ENCODE data around the gene CAD. TPM values are rescaled to one million over a fixed set of nuclear protein-coding genes. Genes with fewer than 3 reads are reported as not detected.
"Not testable (repeated sequence)": the region's sequence is repeated elsewhere in the genome, so short reads cannot be mapped to it uniquely, and the experiment has no call there.

CAD gene
- 141 and 146 TPM in 2 replicates for total RNA-seq

GRCh38 chr2:27217173-27218121 is at the start of gene CAD:
Gene CAD, plus strand, starts transcription at chr2:27217369. Its CDS starts 183 bp downstream, at chr2:27217552.
- Mint-ChIP-seq H3K36me3 (ENCODE audit: low read depth) (peaks cover 78% of the 10 kb centered on the region), H3K27ac (peak within 1 kb of the TSS; percentile 83), H3K9me3 (no peaks in the 10 kb centered on the region), H3K4me3 (ENCODE audit: low read depth) (peak within 1 kb of the TSS; percentile 89), H3K27me3 (ENCODE audit: low read depth) (no peaks in the 10 kb centered on the region), H3K4me1 (ENCODE audit: low read depth) (peaks cover 36% of the 10 kb centered on the region)
- DNase-seq (ENCODE audit: low spot score) = peak; percentile 85
- intact Hi-C loops (cut with micrococcal nuclease) = loop anchor here (1.0 kb wide), 1 partner anchor 139 kb away; the partner anchor contains the start of gene GTF3C2

GRCh38 chr2:27170581-27171337 is 46.4 kb upstream of the CAD start:
- DNase-seq (ENCODE audit: low spot score) = no peak
- Mint-ChIP-seq H3K36me3 (ENCODE audit: low read depth) (no peaks in the 10 kb centered on the region), H3K27me3 (ENCODE audit: low read depth) (peaks cover 24% of the 10 kb centered on the region), H3K9me3 (no peaks in the 10 kb centered on the region), H3K4me1 (ENCODE audit: low read depth) (peaks cover 5% of the 10 kb centered on the region), H3K4me3 (ENCODE audit: low read depth) (no peak overlapping the region), H3K27ac (no peak overlapping the region)
- intact Hi-C loops (cut with micrococcal nuclease) = no loop called here

- Mint-ChIP-seq H3K27ac (no peak overlapping the region), H3K4me1 (ENCODE audit: low read depth) (peaks cover 5% of the 10 kb centered on the region), H3K27me3 (ENCODE audit: low read depth) (peaks cover 29% of the 10 kb centered on the region), H3K36me3 (ENCODE audit: low read depth) (no peaks in the 10 kb centered on the region), H3K9me3 (no peaks in the 10 kb centered on the region), H3K4me3 (ENCODE audit: low read depth) (no peak overlapping the region)
- no peak for DNase-seq (ENCODE audit: low spot score)
- intact Hi-C loops (cut with micrococcal nuclease) = no loop called here
Measured at GRCh38 chr2:27171351-27171848, 45.8 kb upstream of the CAD start.

GRCh38 chr2:27174638-27175037 is 42.5 kb upstream of the CAD start:
- intact Hi-C loops (cut with micrococcal nuclease) = no loop called here
- no peaks in the 10 kb centered on the region for H3K36me3 Mint-ChIP-seq (ENCODE audit: low read depth)
- DNase-seq (ENCODE audit: low spot score) = no peak
- H3K27me3 Mint-ChIP-seq (ENCODE audit: low read depth) = peaks cover 40% of the 10 kb centered on the region
- no peaks in the 10 kb centered on the region for H3K9me3 Mint-ChIP-seq
- no peak overlapping the region for H3K4me3 Mint-ChIP-seq (ENCODE audit: low read depth)
- H3K4me1 Mint-ChIP-seq (ENCODE audit: low read depth) = peaks cover 1% of the 10 kb centered on the region
- no peak overlapping the region for H3K27ac Mint-ChIP-seq

- H3K4me1 Mint-ChIP-seq (ENCODE audit: low read depth) = peaks cover 1% of the 10 kb centered on the region
- DNase-seq (ENCODE audit: low spot score) = no peak
- no peaks in the 10 kb centered on the region for H3K36me3 Mint-ChIP-seq (ENCODE audit: low read depth)
- no peaks in the 10 kb centered on the region for H3K9me3 Mint-ChIP-seq
- no peak overlapping the region for H3K4me3 Mint-ChIP-seq (ENCODE audit: low read depth)
- H3K27me3 Mint-ChIP-seq (ENCODE audit: low read depth) = peaks cover 44% of the 10 kb centered on the region
- H3K27ac Mint-ChIP-seq = no peak overlapping the region
- intact Hi-C loops (cut with micrococcal nuclease) = no loop called here
Measured at GRCh38 chr2:27175330-27175729, 41.8 kb upstream of the CAD start.

- H3K27ac Mint-ChIP-seq; H3K4me1 Mint-ChIP-seq (ENCODE audit: low read depth); DNase-seq (ENCODE audit: low spot score); H3K9me3 Mint-ChIP-seq; intact Hi-C loops (cut with micrococcal nuclease); H3K36me3 Mint-ChIP-seq (ENCODE audit: low read depth); H3K4me3 Mint-ChIP-seq (ENCODE audit: low read depth): not testable (repeated sequence)
- H3K27me3 Mint-ChIP-seq (ENCODE audit: low read depth) = peaks cover 42% of the 10 kb centered on the region
Measured at GRCh38 chr2:27175781-27176180, 41.4 kb upstream of the CAD start.

GRCh38 chr2:27177441-27178351 is 39.5 kb upstream of the CAD start:
- no peak for DNase-seq (ENCODE audit: low spot score)
- Mint-ChIP-seq H3K4me3 (ENCODE audit: low read depth) (no peak overlapping the region), H3K27me3 (ENCODE audit: low read depth) (peaks cover 41% of the 10 kb centered on the region), H3K4me1 (ENCODE audit: low read depth) (no peaks in the 10 kb centered on the region), H3K9me3 (no peaks in the 10 kb centered on the region), H3K36me3 (ENCODE audit: low read depth) (no peaks in the 10 kb centered on the region), H3K27ac (no peak overlapping the region)
- intact Hi-C loops (cut with micrococcal nuclease) = no loop called here

- intact Hi-C loops (cut with micrococcal nuclease) = no loop called here
- H3K9me3 Mint-ChIP-seq = no peaks in the 10 kb centered on the region
- DNase-seq (ENCODE audit: low spot score) = no peak
- H3K4me3 Mint-ChIP-seq (ENCODE audit: low read depth) = no peak overlapping the region
- H3K27ac Mint-ChIP-seq = no peak overlapping the region
- H3K27me3 Mint-ChIP-seq (ENCODE audit: low read depth) = peaks cover 41% of the 10 kb centered on the region
- H3K36me3 Mint-ChIP-seq (ENCODE audit: low read depth) = no peaks in the 10 kb centered on the region
- H3K4me1 Mint-ChIP-seq (ENCODE audit: low read depth) = no peaks in the 10 kb centered on the region
Measured at GRCh38 chr2:27178469-27178868, 38.7 kb upstream of the CAD start.

GRCh38 chr2:27179344-27180000 is 37.7 kb upstream of the CAD start:
- H3K4me3 Mint-ChIP-seq (ENCODE audit: low read depth) = no peak overlapping the region
- intact Hi-C loops (cut with micrococcal nuclease) = no loop called here
- no peak for DNase-seq (ENCODE audit: low spot score)
- H3K36me3 Mint-ChIP-seq (ENCODE audit: low read depth) = no peaks in the 10 kb centered on the region
- no peaks in the 10 kb centered on the region for H3K9me3 Mint-ChIP-seq
- H3K27ac Mint-ChIP-seq = no peak overlapping the region
- H3K27me3 Mint-ChIP-seq (ENCODE audit: low read depth) = peaks cover 46% of the 10 kb centered on the region
- H3K4me1 Mint-ChIP-seq (ENCODE audit: low read depth) = no peaks in the 10 kb centered on the region

GRCh38 chr2:27182346-27182745 is 34.8 kb upstream of the CAD start:
- Mint-ChIP-seq H3K4me1 (ENCODE audit: low read depth) (no peaks in the 10 kb centered on the region), H3K27ac (no peak overlapping the region), H3K36me3 (ENCODE audit: low read depth) (no peaks in the 10 kb centered on the region), H3K4me3 (ENCODE audit: low read depth) (no peak overlapping the region), H3K27me3 (ENCODE audit: low read depth) (peaks cover 49% of the 10 kb centered on the region), H3K9me3 (no peaks in the 10 kb centered on the region)
- intact Hi-C loops (cut with micrococcal nuclease) = no loop called here
- no peak for DNase-seq (ENCODE audit: low spot score)

GRCh38 chr2:27184115-27184514 is 33.1 kb upstream of the CAD start:
- no peaks in the 10 kb centered on the region for H3K4me1 Mint-ChIP-seq (ENCODE audit: low read depth)
- H3K27ac Mint-ChIP-seq = no peak overlapping the region
- DNase-seq (ENCODE audit: low spot score) = no peak
- peaks cover 42% of the 10 kb centered on the region for H3K27me3 Mint-ChIP-seq (ENCODE audit: low read depth)
- H3K36me3 Mint-ChIP-seq (ENCODE audit: low read depth) = no peaks in the 10 kb centered on the region
- H3K9me3 Mint-ChIP-seq = no peaks in the 10 kb centered on the region
- intact Hi-C loops (cut with micrococcal nuclease) = no loop called here
- no peak overlapping the region for H3K4me3 Mint-ChIP-seq (ENCODE audit: low read depth)
